Measurements from ENCODE around the gene SLC19A3. TPM values are rescaled to one million over a fixed set of nuclear protein-coding genes. Genes with fewer than 3 reads are reported as not detected.

The SLC19A3 gene
- total and polyA plus RNA-seq, 2 donors (not counting 3 experiments of a cell fraction or from before 2014, with no cell fraction given): 0.01 TPM; not detected in 1

DNA sequence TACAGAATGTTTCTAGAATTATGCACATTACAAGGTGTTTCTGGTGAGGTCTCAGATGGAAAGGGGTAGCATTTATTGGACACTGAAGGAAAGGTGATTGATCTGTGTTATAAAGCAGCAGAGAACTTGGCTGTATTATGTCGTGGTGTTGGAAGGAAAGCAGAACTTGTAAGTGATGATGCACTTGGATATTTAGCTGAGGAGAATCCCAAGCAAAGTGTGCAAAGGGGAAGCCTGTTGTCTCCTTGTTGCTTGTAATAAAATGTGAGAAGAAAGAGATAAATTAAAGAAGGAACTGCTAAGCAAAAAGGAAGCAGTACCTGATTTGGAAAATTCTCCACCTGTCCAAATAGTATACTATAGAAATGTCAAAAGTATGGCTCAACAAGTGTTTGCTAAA is 63.4 kb downstream of the SLC19A3 start:
- Histone ChIP-seq H3K27me3 (ENCODE audit: control insufficient read depth in 2 of 2, insufficient read depth in 2 of 2, low read length in 2 of 2) (peaks cover 0 to 4% of the 10 kb centered on the region in 2 experiments), H3K27ac (ENCODE audit: insufficient read depth, low read depth, low read length) (no peak overlapping the region), H2AFZ (ENCODE audit: low read depth, low read length) (no peak overlapping the region), H3K9ac (replicated peaks; ENCODE audit: extremely low read depth, insufficient read depth, low read length) (no peak overlapping the region), H3K9me3 (replicated peaks; ENCODE audit: control insufficient read depth, insufficient read depth, low read length) (no peaks in the 10 kb centered on the region), H3K79me2 (ENCODE audit: control insufficient read depth, insufficient read depth, low read length) (no peaks in the 10 kb centered on the region), H3K4me1 (ENCODE audit: control insufficient read depth, extremely low read depth, insufficient read depth, low read length) (no peaks in the 10 kb centered on the region), H3K4me3 (replicated peaks in 1 of 3; ENCODE audit: insufficient read depth in 1 of 3, low read depth in 1 of 3, low read length in 3 of 3) (no peak overlapping the region), H3K9me1 (replicated peaks; ENCODE audit: control insufficient read depth, extremely low read depth, insufficient read depth, low read length) (no peaks in the 10 kb centered on the region), H3K36me3 (ENCODE audit: control insufficient read depth in 2 of 2, extremely low read depth in 1 of 2, insufficient read depth in 2 of 2, low read length in 2 of 2) (no peaks in the 10 kb centered on the region), H3K4me2 (ENCODE audit: insufficient read depth, low read length) (no peak overlapping the region), H4K20me1 (replicated peaks; ENCODE audit: control insufficient read depth, extremely low read depth, insufficient read depth, low read length) (no peaks in the 10 kb centered on the region)
- no TSS peak for BruUV-seq (replicated peaks)
- no peak for FAIRE-seq
- ChIA-PET CTCF (no interaction called here), POLR2A (no interaction called here)
- dilution Hi-C loops (cut with MboI; ENCODE audit: extremely low pct_ligation_motif_present, low sequenced_read_pairs) (no loop called here), intact Hi-C loops (cut with micrococcal nuclease) (no loop called here)
- no peak for TF ChIP-seq EZH2 (IDR thresholded peaks at IDR 0.05; ENCODE audit: borderline replicate concordance, low read depth, low read length, severe bottlenecking)
- no peak for TF ChIP-seq JUN (IDR thresholded peaks at IDR 0.05; ENCODE audit: borderline replicate concordance, insufficient read depth, insufficient read length, low read depth)
- no peak for TF ChIP-seq POLR2AphosphoS5 (IDR thresholded peaks at IDR 0.05; ENCODE audit: insufficient read depth, low read depth, low read length)
- TF ChIP-seq MYC (IDR thresholded peaks at IDR 0.05; ENCODE audit: low read depth, low read length): no peak
- TF ChIP-seq, protein P1, sequence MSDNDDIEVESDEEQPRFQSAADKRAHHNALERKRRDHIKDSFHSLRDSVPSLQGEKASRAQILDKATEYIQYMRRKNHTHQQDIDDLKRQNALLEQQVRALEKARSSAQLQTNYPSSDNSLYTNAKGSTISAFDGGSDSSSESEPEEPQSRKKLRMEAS (IDR thresholded peaks at IDR 0.05; ENCODE audit: insufficient read depth, insufficient read length): no peak
- TF ChIP-seq, protein P2, sequence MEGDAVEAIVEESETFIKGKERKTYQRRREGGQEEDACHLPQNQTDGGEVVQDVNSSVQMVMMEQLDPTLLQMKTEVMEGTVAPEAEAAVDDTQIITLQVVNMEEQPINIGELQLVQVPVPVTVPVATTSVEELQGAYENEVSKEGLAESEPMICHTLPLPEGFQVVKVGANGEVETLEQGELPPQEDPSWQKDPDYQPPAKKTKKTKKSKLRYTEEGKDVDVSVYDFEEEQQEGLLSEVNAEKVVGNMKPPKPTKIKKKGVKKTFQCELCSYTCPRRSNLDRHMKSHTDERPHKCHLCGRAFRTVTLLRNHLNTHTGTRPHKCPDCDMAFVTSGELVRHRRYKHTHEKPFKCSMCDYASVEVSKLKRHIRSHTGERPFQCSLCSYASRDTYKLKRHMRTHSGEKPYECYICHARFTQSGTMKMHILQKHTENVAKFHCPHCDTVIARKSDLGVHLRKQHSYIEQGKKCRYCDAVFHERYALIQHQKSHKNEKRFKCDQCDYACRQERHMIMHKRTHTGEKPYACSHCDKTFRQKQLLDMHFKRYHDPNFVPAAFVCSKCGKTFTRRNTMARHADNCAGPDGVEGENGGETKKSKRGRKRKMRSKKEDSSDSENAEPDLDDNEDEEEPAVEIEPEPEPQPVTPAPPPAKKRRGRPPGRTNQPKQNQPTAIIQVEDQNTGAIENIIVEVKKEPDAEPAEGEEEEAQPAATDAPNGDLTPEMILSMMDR (IDR thresholded peaks at IDR 0.05; ENCODE audit: extremely low read depth in 1 of 2, insufficient read depth in 1 of 2, low read depth in 1 of 2, low read length in 2 of 2): no peak
- no peak for TF ChIP-seq GATA2 (IDR thresholded peaks at IDR 0.05; ENCODE audit: insufficient read depth, insufficient read length, low read depth, low read length)
- TF ChIP-seq POLR2A (IDR thresholded peaks at IDR 0.05; ENCODE audit: low read depth, low read length): no peak
- TF ChIP-seq FOS (IDR thresholded peaks at IDR 0.05; ENCODE audit: borderline replicate concordance, insufficient read depth, low read length): no peak
- DNase-seq (ENCODE audit: low read depth, low spot score): no peak

Data from endothelial cell of umbilical vein (primary cell).